ENCODE measurements around the gene DCLK1. TPM values are rescaled to one million over a fixed set of nuclear protein-coding genes. Genes with fewer than 3 reads are reported as not detected.

Gene DCLK1
- total and polyA plus RNA-seq, 10 of the 15 experiments (the other 5 are each of a cell fraction or from before 2014, with no cell fraction given) = not detected

GRCh38 chr13:35858665-35859064 lies 272.5 kb downstream of the DCLK1 start:
- ChIA-PET RAD21 (ENCODE audit: unreplicated experiment) (no interaction called here), POLR2A (no interaction called here), CTCF (no interaction called here), SMC1A (ENCODE audit: uncharacterized antibody, unreplicated experiment) (no interaction called here)
- WGBS (ENCODE audit: insufficient coverage, insufficient replicate concordance, low lambda C conversion rate, missing lambda C conversion rate) = 71% methylated on average over 1 of the region's 1 CpG
- H3K9ac ChIP-seq (ENCODE audit: control insufficient read depth, insufficient read depth, low read length) = no peak overlapping the region
- no peak overlapping the region for H3K4me2 ChIP-seq (ENCODE audit: control insufficient read depth, insufficient read depth)
- BruUV-seq (replicated peaks) = no TSS peak
- no peaks in the 10 kb centered on the region for H3K9me3 ChIP-seq (replicated peaks; ENCODE audit: control insufficient read depth, insufficient read depth, low read length)
- no peak for TF ChIP-seq RELB (IDR thresholded peaks at IDR 0.05; ENCODE audit: low read depth)
- no peak for TF ChIP-seq SMAD1 (IDR thresholded peaks at IDR 0.05; ENCODE audit: low read depth, partially characterized antibody)
- DNase-seq (ENCODE audit: low read depth, low spot score) = no peak
- no peaks in the 10 kb centered on the region for H4K20me1 ChIP-seq (ENCODE audit: control insufficient read depth, insufficient read depth)
- H2AFZ ChIP-seq (ENCODE audit: control insufficient read depth, low read depth, low read length) = no peak overlapping the region
- H3K36me3 ChIP-seq (ENCODE audit: control insufficient read depth in 2 of 2, insufficient read depth in 2 of 2, low read length in 1 of 2) = no peaks in the 10 kb centered on the region
- in situ Hi-C loops (cut with MboI) (no loop called here), intact Hi-C loops (cut with micrococcal nuclease; ENCODE audit: unreplicated experiment) (no loop called here)
- no peak for FAIRE-seq
- no peaks in the 10 kb centered on the region for H3K4me1 ChIP-seq (ENCODE audit: control insufficient read depth, insufficient read depth, low read length)
- H3K79me2 ChIP-seq (ENCODE audit: control insufficient read depth, insufficient read depth, low read length) = no peaks in the 10 kb centered on the region
- no peak overlapping the region for H3K27ac ChIP-seq (ENCODE audit: control insufficient read depth, insufficient read depth)
- ATAC-seq = no peak
- no peaks in the 10 kb centered on the region for H3K27me3 ChIP-seq (replicated peaks in 1 of 2; ENCODE audit: control insufficient read depth in 2 of 2, insufficient read depth in 2 of 2, low read length in 1 of 2)
- H3K4me3 ChIP-seq = no peak overlapping the region

- Histone ChIP-seq H3K9ac (ENCODE audit: control insufficient read depth, insufficient read depth, low read length) (no peak overlapping the region), H2AFZ (ENCODE audit: control insufficient read depth, low read depth, low read length) (no peak overlapping the region), H3K79me2 (ENCODE audit: control insufficient read depth, insufficient read depth, low read length) (no peaks in the 10 kb centered on the region), H3K36me3 (ENCODE audit: control insufficient read depth in 2 of 2, insufficient read depth in 2 of 2, low read length in 1 of 2) (no peaks in the 10 kb centered on the region), H3K9me3 (replicated peaks; ENCODE audit: control insufficient read depth, insufficient read depth, low read length) (no peaks in the 10 kb centered on the region), H3K27ac (ENCODE audit: control insufficient read depth, insufficient read depth) (no peak overlapping the region), H4K20me1 (ENCODE audit: control insufficient read depth, insufficient read depth) (no peaks in the 10 kb centered on the region), H3K27me3 (replicated peaks in 1 of 2; ENCODE audit: control insufficient read depth in 2 of 2, insufficient read depth in 2 of 2, low read length in 1 of 2) (no peaks in the 10 kb centered on the region), H3K4me2 (ENCODE audit: control insufficient read depth, insufficient read depth) (no peak overlapping the region), H3K4me3 (no peak overlapping the region), H3K4me1 (ENCODE audit: control insufficient read depth, insufficient read depth, low read length) (no peaks in the 10 kb centered on the region)
- ChIA-PET CTCF (no interaction called here), RAD21 (ENCODE audit: unreplicated experiment) (no interaction called here), SMC1A (ENCODE audit: uncharacterized antibody, unreplicated experiment) (no interaction called here), POLR2A (no interaction called here)
- FAIRE-seq = no peak
- no TSS peak for BruUV-seq (replicated peaks)
- in situ Hi-C loops (cut with MboI) = no loop called here
- no peak for TF ChIP-seq RBBP5 (conservative IDR thresholded peaks at IDR 0.05)
- no peak for TF ChIP-seq TBL1XR1 (IDR thresholded peaks at IDR 0.05; ENCODE audit: low read depth, low read length)
- no peak for TF ChIP-seq BACH1 (IDR thresholded peaks at IDR 0.05; ENCODE audit: borderline replicate concordance)
- TF ChIP-seq NRF1 (conservative IDR thresholded peaks at IDR 0.05; ENCODE audit: low read depth, low read length) = no peak
- TF ChIP-seq SIX5 (IDR thresholded peaks at IDR 0.05; ENCODE audit: low read depth, low read length, severe bottlenecking) = no peak
- TF ChIP-seq FOXK2 (IDR thresholded peaks at IDR 0.05) = no peak
- no peak for TF ChIP-seq IKZF2 (IDR thresholded peaks at IDR 0.05)
- 30% methylated on average over 4 of the region's 4 CpGs for WGBS (ENCODE audit: insufficient coverage, insufficient replicate concordance, low lambda C conversion rate, missing lambda C conversion rate)
- ATAC-seq = no peak
- no peak for DNase-seq (ENCODE audit: low read depth, low spot score)
- intact Hi-C loops (cut with micrococcal nuclease; ENCODE audit: unreplicated experiment) = no loop called here
Measured at GRCh38 chr13:35857769-35858168, 273.4 kb downstream of the DCLK1 start.
